NCI-H2171 (cell line): ENCODE results near the gene PLXDC1.

Experiments used
- DNase-seq: peaks from one replicate; lab custom pipeline; 2025; lab: John Stamatoyannopoulos, UW

The PLXDC1 gene

GRCh38 chr17:39151150-39151942 is at the start of gene PLXDC1:
Gene PLXDC1 (minus strand): TSS chr17:39151637. CDS start chr17:39151437, 200 bp downstream.
- no peak for DNase-seq

- no peak for DNase-seq
Measured at GRCh38 chr17:39200957-39201510, 49.6 kb upstream of the PLXDC1 start.

GRCh38 chr17:39200070-39200879 is 48.8 kb upstream of the PLXDC1 start, which contains the start of gene RPL19:
Gene RPL19 (plus strand): TSS chr17:39200283. CDS start chr17:39200345, 62 bp downstream.
- no peak for DNase-seq

GRCh38 chr17:39199820-39200069 is 48.3 kb upstream of the PLXDC1 start:
- DNase-seq: peak; percentile 94

GRCh38 chr17:39198186-39198566 is 46.7 kb upstream of the PLXDC1 start:
- no peak for DNase-seq

GRCh38 chr17:39197380-39198185 is 46.1 kb upstream of the PLXDC1 start, which contains the start of gene CACNB1:
Gene CACNB1 (minus strand): TSS chr17:39197669. CDS start chr17:39197495, 174 bp downstream.
- peak; percentile 80 for DNase-seq

GRCh38 chr17:39196808-39197291 is 45.4 kb upstream of the PLXDC1 start:
- DNase-seq: no peak

GRCh38 chr17:39196241-39196807 is 44.9 kb upstream of the PLXDC1 start:
- no peak for DNase-seq

GRCh38 chr17:39195568-39196160 is 44.2 kb upstream of the PLXDC1 start:
- no peak for DNase-seq

- DNase-seq: no peak
Measured at GRCh38 chr17:39194985-39195524, 43.6 kb upstream of the PLXDC1 start.

- DNase-seq: no peak
Measured at GRCh38 chr17:39194089-39194984, 42.9 kb upstream of the PLXDC1 start.

GRCh38 chr17:39193346-39193745 is 41.9 kb upstream of the PLXDC1 start:
- no peak for DNase-seq

GRCh38 chr17:39192901-39193300 is 41.5 kb upstream of the PLXDC1 start:
- no peak for DNase-seq

- no peak for DNase-seq
Measured at GRCh38 chr17:39191750-39192510, 40.5 kb upstream of the PLXDC1 start.

- no peak for DNase-seq
Measured at GRCh38 chr17:39187152-39187830, 35.9 kb upstream of the PLXDC1 start.

GRCh38 chr17:39186481-39187002 is 35.1 kb upstream of the PLXDC1 start:
- DNase-seq: no peak

GRCh38 chr17:39183720-39184119 is 32.3 kb upstream of the PLXDC1 start:
- DNase-seq: no peak

- no peak for DNase-seq
Measured at GRCh38 chr17:39183045-39183444, 31.6 kb upstream of the PLXDC1 start.
